GM19239 (cell line): Measurements from ENCODE around the gene ZNF700.
"Not testable (repeated sequence)": the region's sequence is repeated elsewhere in the genome, so short reads cannot be mapped to it uniquely, and the experiment has no call there.

ENCODE experiments used
- DNase-seq: peaks from one replicate; pipeline ENCODE4 v3.0.0; 2011; ENCODE audit warnings: low spot score; ENCODE audit not compliant: insufficient read length
- FAIRE-seq: peaks from 2 replicates; lab custom pipeline; 2011; peaks lifted over from hg19 to GRCh38; lab: Jason Lieb, UNC

ZNF700 gene

GRCh38 chr19:11935829-11936228 lies 10.9 kb downstream of the ZNF700 start:
- not testable (repeated sequence) for FAIRE-seq, DNase-seq

- DNase-seq, FAIRE-seq: not testable (repeated sequence)
Measured at GRCh38 chr19:11938383-11938782, 13.5 kb downstream of the ZNF700 start.

- DNase-seq, FAIRE-seq: not testable (repeated sequence)
Measured at GRCh38 chr19:11941361-11941887, 16.5 kb downstream of the ZNF700 start.

- FAIRE-seq (no peak), DNase-seq (no peak)
Measured at GRCh38 chr19:11942008-11942842, 17.3 kb downstream of the ZNF700 start.

- FAIRE-seq (no peak), DNase-seq (no peak)
Measured at GRCh38 chr19:11942843-11943108, 17.9 kb downstream of the ZNF700 start.

GRCh38 chr19:11944656-11945055 lies 19.7 kb downstream of the ZNF700 start:
- FAIRE-seq: no peak
- DNase-seq: no peak

GRCh38 chr19:11948646-11949045 lies 23.7 kb downstream of the ZNF700 start:
- no peak for FAIRE-seq
- DNase-seq: no peak

- no peak for DNase-seq
- FAIRE-seq: no peak
Measured at GRCh38 chr19:11949201-11949600, 24.3 kb downstream of the ZNF700 start.

- not testable (repeated sequence) for FAIRE-seq, DNase-seq
Measured at GRCh38 chr19:11949614-11950080, 24.7 kb downstream of the ZNF700 start.

- DNase-seq (no peak), FAIRE-seq (no peak)
Measured at GRCh38 chr19:11950312-11950711, 25.4 kb downstream of the ZNF700 start.

GRCh38 chr19:11963566-11964355 lies 38.9 kb downstream of the ZNF700 start:
- DNase-seq (peak; percentile 45), FAIRE-seq (no peak)

GRCh38 chr19:11964496-11964857 lies 39.6 kb downstream of the ZNF700 start:
- DNase-seq: no peak
- FAIRE-seq: peak; percentile 11

GRCh38 chr19:11964858-11965645 lies 40.1 kb downstream of the ZNF700 start, which contains the start of gene ZNF763:
ZNF763 (plus strand) TSS chr19:11965040; CDS start chr19:11965209, 169 bp downstream.
- FAIRE-seq (peak; percentile 96), DNase-seq (peak; percentile 81)

- DNase-seq: no peak
Measured at GRCh38 chr19:11970174-11970573, 45.3 kb downstream of the ZNF700 start.

GRCh38 chr19:11971041-11971440 lies 46.1 kb downstream of the ZNF700 start:
- FAIRE-seq: no peak
- DNase-seq: no peak

More at GRCh38 chr19:11970174-11970573, 45.3 kb downstream of the ZNF700 start:
- no peak for FAIRE-seq

GRCh38 chr19:11973019-11973810 lies 48.3 kb downstream of the ZNF700 start:
- FAIRE-seq (no peak), DNase-seq (no peak)

- DNase-seq (no peak), FAIRE-seq (no peak)
Measured at GRCh38 chr19:11978492-11979100, 53.7 kb downstream of the ZNF700 start.

- FAIRE-seq: no peak
- no peak for DNase-seq
Measured at GRCh38 chr19:11979527-11979926, 54.6 kb downstream of the ZNF700 start.

- FAIRE-seq: no peak
- no peak for DNase-seq
Measured at GRCh38 chr19:11982526-11982925, 57.6 kb downstream of the ZNF700 start.
